Breast epithelium (tissue), 3 donors: ENCODE results near the gene ZNF691.

Source experiments
- POLR2A ChIP-seq: fragments of 450-650 bp; IDR thresholded peaks from one replicate; pipeline ENCODE4 v1.6.1; 2016; ENCODE audit warnings: antibody characterized with exemption, mild to moderate bottlenecking, moderate library complexity
- TF ChIP-seq, protein P1 (sequence below), 3 donors: fragments of 450-650 bp; IDR thresholded peaks; one replicate each; pipeline ENCODE4 v1.5.1; 2016 to 2017; ENCODE audit warnings: antibody characterized with exemption in 3 of 3, mild to moderate bottlenecking in 3 of 3, moderate library complexity in 3 of 3

DNA sequence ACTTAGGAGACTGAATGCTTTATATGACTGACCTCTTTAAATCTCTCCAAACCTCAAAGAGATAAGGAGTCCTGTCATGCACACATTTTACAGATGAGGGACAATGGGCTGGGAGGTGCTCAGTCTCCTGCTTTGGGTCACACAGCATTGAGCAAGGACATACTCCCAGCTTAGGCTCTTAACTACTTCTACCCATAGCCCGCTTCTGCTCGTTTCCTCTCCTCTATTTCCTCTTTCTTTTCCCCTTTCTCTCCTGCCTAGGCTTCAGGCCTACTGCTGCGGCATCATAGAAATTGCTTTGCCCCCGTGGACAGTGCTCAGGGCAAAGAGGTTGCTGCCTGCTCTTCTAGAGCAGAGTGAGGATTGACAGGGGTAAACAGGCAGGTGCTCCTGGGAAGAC, 12.4 kb upstream of the ZNF691 start:
- TF ChIP-seq, protein P1, sequence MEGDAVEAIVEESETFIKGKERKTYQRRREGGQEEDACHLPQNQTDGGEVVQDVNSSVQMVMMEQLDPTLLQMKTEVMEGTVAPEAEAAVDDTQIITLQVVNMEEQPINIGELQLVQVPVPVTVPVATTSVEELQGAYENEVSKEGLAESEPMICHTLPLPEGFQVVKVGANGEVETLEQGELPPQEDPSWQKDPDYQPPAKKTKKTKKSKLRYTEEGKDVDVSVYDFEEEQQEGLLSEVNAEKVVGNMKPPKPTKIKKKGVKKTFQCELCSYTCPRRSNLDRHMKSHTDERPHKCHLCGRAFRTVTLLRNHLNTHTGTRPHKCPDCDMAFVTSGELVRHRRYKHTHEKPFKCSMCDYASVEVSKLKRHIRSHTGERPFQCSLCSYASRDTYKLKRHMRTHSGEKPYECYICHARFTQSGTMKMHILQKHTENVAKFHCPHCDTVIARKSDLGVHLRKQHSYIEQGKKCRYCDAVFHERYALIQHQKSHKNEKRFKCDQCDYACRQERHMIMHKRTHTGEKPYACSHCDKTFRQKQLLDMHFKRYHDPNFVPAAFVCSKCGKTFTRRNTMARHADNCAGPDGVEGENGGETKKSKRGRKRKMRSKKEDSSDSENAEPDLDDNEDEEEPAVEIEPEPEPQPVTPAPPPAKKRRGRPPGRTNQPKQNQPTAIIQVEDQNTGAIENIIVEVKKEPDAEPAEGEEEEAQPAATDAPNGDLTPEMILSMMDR (IDR thresholded peaks at IDR 0.05): no peak
- TF ChIP-seq POLR2A: no peak
